SH-SY5Y (cell line): ENCODE data around the gene GFOD1.

ENCODE experiments used
- GATA2 ChIP-seq: IDR thresholded peaks from 2 replicates; pipeline ENCODE4 v1.6.1; 2011; ENCODE audit warnings: mild to moderate bottlenecking, low read depth, low read length
- GATA3 ChIP-seq: IDR thresholded peaks from 2 replicates; pipeline ENCODE4 v1.6.1; 2011; ENCODE audit warnings: low read depth, mild to moderate bottlenecking, low read length, moderate library complexity

GRCh38 chr6:13437218-13437996 lies 50.0 kb downstream of the GFOD1 start:
- no peak for TF ChIP-seq GATA2
- TF ChIP-seq GATA3 = no peak
